SKM-1 (cell line): Measurements from ENCODE around the gene ZNF415.
"Not testable (repeated sequence)": the region's sequence is repeated elsewhere in the genome, so short reads cannot be mapped to it uniquely, and the experiment has no call there.

Source experiments
- DNase-seq: peaks from one replicate; lab custom pipeline; 2025; ENCODE audit not compliant: unreplicated experiment; lab: John Stamatoyannopoulos, UW

Gene ZNF415

DNA sequence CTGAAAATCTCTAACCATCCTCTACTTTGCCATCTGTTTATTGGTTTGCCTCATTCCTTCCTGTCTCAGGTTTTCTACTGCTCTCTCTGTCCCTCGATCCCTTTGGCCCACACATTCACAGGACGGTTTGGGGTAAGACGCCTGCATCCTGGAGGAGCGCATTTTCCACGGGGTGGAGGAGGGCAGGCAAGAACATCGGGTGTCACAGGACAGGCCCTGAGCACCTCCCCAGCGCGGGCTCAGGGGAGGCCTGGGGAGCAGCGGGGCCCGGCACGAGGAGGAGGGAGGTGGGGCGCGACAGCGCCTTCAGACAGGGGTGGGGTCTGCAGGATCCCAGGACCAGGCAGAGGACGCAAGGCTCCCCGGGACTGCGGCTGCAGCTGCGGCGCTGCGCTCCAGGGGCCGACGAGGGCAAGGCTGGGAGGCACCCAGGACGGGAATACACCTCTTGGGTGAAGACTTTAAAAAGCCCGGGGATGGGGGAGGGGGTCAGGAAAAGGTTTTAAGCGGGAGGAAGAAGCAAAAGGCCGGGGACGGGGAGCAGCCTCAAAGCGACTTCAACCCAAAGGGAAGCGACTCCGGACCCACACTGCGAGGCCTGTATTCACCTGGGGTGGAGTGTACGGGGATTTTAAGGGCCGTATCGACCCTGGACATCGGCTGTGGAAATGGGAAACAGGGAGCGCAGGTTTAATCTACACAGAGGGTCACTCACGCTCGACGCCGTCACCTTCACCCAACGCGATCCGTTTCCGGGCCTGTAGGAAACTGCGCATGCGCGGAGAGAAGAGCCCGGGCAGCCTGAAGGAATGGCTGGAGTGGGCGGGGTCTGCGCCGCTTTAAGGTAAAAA is at the start of gene ZNF415:
Gene ZNF415 (minus strand): TSS at position 770 of the 851 bp plus-strand sequence. CDS start 10,234 bp downstream, outside the sequence.
- DNase-seq: no peak

- no peak for DNase-seq
Observed at GRCh38 chr19:53182202-53182601, 49.5 kb upstream of the ZNF415 start.

- DNase-seq: no peak
Observed at GRCh38 chr19:53177986-53178385, 45.3 kb upstream of the ZNF415 start.

DNA sequence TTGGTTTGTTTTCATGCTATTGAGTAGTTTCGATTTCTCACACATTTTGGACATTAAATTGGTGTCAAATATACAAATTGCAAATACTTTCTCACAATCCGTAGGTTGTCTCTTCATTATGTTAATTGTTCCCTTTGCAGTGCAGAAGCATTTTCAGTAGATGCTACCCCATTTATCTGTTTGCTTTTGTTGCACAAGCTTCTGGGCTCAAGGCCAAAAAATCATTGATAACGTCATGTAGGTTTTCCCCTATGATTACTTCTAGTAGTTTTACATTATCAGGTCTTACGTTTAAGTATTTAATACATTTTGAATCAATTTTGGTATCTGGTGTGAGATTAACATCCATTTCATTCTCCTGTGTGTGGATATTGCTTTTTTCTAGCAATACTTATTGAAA is 40.2 kb upstream of the ZNF415 start:
- DNase-seq: no peak

DNA sequence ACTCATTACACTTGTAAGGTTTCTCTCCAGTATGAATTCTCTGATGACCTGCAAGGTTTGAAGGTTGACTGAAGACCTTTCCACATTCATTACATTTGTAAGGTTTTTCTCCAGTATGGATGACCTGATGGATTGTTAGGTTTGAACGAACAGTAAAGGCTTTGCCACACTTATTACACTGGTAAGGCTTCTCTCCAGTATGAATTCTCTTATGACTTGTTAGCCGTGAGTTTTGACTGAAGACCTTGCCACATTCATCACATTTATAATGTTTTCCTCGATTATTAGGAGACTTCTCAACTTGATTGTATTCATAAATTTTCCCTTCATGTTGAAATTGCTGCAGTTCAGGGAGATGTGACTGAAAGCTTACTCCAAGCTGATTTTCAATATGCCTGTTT is 33.0 kb upstream of the ZNF415 start:
- no peak for DNase-seq

DNA sequence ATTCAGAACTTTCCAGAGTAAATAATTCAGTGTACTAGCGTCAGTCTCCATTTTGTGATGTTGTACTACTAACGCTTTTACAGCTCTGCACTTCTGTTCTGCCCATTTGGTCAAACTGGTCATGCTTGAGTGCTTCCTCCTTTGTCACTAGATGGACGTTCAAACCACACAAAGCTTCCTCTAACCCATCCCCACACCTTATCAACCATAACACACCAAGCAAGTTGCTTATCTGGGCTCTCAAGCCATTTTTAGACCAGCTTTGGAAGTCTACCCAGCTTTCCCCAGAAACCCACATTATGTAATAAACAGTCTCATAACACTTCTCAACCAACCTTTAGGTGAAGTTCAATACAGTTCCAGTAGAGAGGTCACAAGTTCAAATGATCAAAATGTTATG is 28.4 kb upstream of the ZNF415 start:
- no peak for DNase-seq

DNA sequence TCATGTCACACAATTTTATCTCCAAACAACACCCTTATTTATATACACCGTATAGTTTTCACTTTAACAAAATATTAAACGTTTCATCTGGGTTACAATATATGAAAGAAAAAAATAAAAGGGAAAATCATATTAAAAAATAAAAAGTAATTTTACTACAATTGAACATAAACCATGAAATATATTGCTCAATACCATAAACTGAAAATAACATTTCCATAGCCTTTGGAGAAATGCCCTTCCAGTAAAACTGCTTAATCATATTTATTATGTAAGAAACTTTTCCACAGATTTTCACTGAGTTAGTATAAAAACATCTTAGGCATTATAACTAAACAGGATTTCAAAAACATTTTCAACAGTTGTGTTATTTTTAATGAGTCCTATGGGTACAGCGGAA is 27.6 kb upstream of the ZNF415 start:
- DNase-seq: no peak

DNA sequence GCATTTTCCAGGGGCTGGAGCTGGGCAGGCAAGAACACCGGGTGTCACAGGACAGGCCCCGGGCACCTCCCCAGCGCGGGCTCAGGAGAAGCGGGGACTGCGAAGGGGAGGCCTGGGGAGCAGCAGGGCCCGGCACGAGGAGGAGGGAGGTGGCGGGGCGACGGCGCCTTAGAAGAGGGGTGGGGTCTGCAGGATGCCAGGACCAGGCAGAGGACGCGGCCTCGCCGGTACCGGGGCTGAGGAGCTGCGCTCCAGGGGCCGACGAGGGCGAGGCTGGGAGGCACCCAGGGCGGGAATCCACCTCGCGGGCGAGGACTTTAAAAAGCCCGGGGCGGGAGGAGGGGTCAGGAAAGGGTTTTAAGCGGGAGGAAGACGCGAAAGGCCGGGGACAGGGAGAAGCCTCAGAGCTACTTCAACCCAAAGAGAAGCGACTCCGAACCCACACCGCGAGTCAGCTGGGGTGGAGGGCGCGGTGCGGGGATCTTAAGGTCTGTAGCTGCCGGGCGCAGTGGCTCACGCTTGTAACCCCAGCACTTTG is 25.5 kb upstream of the ZNF415 start:
- DNase-seq: no peak

DNA sequence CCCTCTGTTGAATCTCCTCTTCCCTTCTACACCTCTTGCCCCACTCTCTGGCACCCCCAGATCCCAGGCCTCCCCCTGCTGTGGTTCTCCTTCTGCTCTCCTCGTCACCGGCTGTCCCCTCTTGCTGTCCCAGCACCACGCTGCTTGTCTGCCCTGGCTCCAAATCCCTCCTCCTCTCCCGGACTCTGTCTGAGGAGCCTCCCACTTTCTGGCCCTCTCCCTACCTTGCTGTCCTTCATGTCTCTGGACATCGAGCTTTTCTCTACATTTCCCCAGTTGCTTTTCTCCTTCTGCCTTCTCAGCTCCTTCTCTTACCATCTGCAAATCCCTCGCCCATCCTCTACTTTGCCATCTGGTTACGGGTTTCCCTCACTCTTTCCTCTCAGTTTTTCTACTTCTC is 24.9 kb upstream of the ZNF415 start:
- DNase-seq: no peak

- no peak for DNase-seq
Observed at GRCh38 chr19:53156850-53157249, 24.1 kb upstream of the ZNF415 start.

GRCh38 chr19:53147645-53148044 is 14.9 kb upstream of the ZNF415 start:
- no peak for DNase-seq

GRCh38 chr19:53140351-53140750 is 7.6 kb upstream of the ZNF415 start:
- DNase-seq: no peak

DNA sequence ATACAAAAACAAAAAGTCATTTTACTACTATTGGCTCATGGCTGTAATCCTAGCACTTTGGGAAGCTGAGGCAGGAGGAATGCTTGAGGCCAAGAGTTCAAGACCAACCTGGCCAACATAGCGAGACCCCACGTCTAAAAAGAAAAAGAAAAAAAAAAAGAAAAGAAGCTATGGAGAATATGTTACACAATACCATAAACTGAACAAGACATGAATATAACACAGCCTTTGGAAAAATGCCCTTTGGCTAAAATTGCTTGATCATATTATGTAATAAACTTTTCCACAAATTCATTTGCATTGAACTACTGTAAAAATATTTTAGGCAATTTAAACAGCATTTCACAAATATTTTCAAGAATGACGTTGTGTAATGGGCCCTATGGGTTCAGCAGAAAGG is 3.7 kb upstream of the ZNF415 start:
- no peak for DNase-seq

GRCh38 chr19:53131727-53132126 is 983 bp downstream of the ZNF415 start:
- no peak for DNase-seq

DNA sequence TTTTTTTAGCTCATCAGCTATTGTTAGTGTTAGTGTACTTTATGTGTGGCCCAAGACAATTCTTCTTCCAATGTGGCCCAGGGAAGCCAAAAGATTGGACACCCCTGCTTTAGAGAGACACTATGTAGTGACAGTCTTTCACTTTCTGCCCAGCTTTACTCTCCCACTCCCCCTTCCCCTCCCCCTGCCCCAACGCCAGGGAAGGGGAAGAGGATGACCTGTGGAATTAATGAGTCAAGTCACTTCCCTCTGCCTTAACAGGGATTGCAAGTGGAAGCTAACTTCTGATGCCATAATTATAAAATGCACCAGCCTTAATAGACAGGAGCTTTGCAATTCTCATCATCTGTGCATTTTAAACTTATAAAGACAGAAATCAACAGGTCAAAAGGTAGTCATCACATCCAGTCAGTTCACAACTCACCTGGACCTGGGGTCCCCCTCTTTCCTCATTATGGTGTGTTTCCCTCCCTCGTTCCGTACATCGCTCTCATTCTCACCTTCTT is 1.6 kb downstream of the ZNF415 start:
- DNase-seq: no peak

- DNase-seq: no peak
Observed at GRCh38 chr19:53130506-53130905, 2.2 kb downstream of the ZNF415 start.

- not testable (repeated sequence) for DNase-seq
Observed at GRCh38 chr19:53126733-53127526, 5.8 kb downstream of the ZNF415 start.

DNA sequence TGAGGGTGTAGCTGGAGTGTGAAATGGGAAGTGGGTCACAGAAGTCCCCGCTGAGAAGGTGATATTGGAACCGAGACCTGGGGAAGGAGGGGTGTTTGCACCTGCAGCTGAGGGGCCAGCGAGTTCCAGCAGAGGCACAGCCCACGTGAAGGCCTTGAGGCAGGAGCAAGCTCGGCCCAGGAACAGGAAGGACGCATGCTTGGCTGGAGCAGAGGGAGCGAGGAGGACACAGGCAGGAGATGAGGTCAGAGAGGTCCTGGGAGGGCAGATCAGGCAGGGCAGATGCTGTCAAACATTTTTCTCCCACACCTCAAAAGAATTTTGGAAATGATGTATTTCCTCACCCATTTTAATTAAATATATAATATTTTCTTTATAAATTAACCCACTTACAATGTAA is 9.3 kb downstream of the ZNF415 start:
- DNase-seq: no peak

GRCh38 chr19:53112286-53112685 is 20.4 kb downstream of the ZNF415 start:
- DNase-seq: no peak

DNA sequence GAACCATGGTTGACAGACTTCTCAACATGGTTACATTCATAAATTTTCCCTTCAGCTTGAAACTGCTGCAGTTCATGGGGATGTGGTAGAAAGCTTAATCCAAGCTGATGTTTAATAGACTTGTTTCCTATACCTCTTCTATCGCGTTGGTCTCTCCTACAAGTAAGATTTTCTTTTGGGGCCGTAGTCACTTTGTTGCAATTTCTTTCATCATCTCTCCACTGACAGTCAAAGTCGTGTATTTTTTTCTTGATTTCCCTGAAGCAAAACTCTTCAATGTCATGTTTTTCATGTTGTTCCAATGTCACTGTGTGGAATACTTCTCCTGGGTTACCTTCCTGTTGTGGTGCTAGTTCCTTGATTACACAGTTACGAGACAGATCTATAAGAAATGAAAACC is 23.2 kb downstream of the ZNF415 start:
- no peak for DNase-seq
